HCT116 (cell line): ENCODE results near the gene KIRREL1. TPM values are rescaled to one million over a fixed set of nuclear protein-coding genes. Genes with fewer than 3 reads are reported as not detected.

Experiments
- ATAC-seq: fragments of 200-7000 bp; cut with Tn5 transposase; 2 replicates; pipeline ENCODE4 v1.9.1; 2020; ENCODE audit warnings: mild to moderate bottlenecking, moderate library complexity
- BruUV-seq: library from RNA; stranded (reverse); fragments of 400-500 nt; replicated peaks from 2 replicates; lab custom pipeline; 2021; lab: Mats Ljungman, UMichigan
- CTCF ChIA-PET: fragments of 300-600 bp; sonication (Branson Sonifier 250); formaldehyde crosslinking; loops from one replicate; lab custom pipeline; 2021; ENCODE audit warnings: antibody characterized with exemption; lab: Charles Lee
- POLR2A ChIA-PET: fragments of 300-600, 350-600 bp; sonication (Branson Sonifier 250); formaldehyde crosslinking; loops from one replicate; lab custom pipeline; 2021; ENCODE audit warnings: antibody characterized with exemption; lab: Charles Lee
- RAD21 ChIA-PET, 2 experiments: fragments of 300-600 bp; sonication (Branson Sonifier 250); formaldehyde crosslinking; loops; one replicate each; lab custom pipeline; 2023; ENCODE audit warnings: low total read pairs in 2 of 2; ENCODE audit not compliant: uncharacterized antibody in 2 of 2, unreplicated experiment in 2 of 2, low non-redundant PET in 1 of 2; lab: Charles Lee
- DNase-seq: peaks from one replicate; pipeline ENCODE4 v3.0.0-alpha.2; 2010; ENCODE audit warnings: low read depth, low spot score
- H2AFZ ChIP-seq: fragments of 200-600 bp; shearing (Covaris generic), sonication (generic); 2 replicates; pipeline ENCODE4 v1.6.1; 2017; ENCODE audit warnings: low read depth, mixed run types, mixed read lengths, antibody characterized with exemption, low read length; ENCODE audit not compliant: poor library complexity, severe bottlenecking
- H3K27ac ChIP-seq: 2 replicates; pipeline ENCODE4 v1.5.1; 2012; ENCODE audit warnings: low read depth, low read length
- H3K27me3 ChIP-seq: fragments of 200-600 bp; sonication (generic); 2 replicates; pipeline ENCODE4 v1.6.1; 2016; ENCODE audit warnings: mixed run types, low read length, mixed read lengths; ENCODE audit not compliant: insufficient read depth
- H3K36me3 ChIP-seq, 2 experiments: fragments of 200-500 bp in 1 of 2; fragments of 200-600 bp in 1 of 2; sonication (Bioruptor generic) in 1 of 2; sonication (generic) in 1 of 2; 2 replicates each; pipeline versions ENCODE4 v1.5.1 to v1.6.1; 2014 to 2016; ENCODE audit warnings: low read length in 2 of 2, inconsistent platforms in 1 of 2, mixed read lengths in 1 of 2, mixed run types in 1 of 2; ENCODE audit not compliant: insufficient read depth in 2 of 2, control insufficient read depth in 1 of 2
- H3K4me1 ChIP-seq, 2 experiments: fragments of 200-600 bp in 1 of 2; sonication (generic) in 1 of 2; 2 replicates each; pipeline versions ENCODE4 v1.5.1 to v1.6.1; 2012 to 2017; ENCODE audit warnings: low read length in 2 of 2, inconsistent platforms in 1 of 2, mild to moderate bottlenecking in 1 of 2, mixed read lengths in 1 of 2, mixed run types in 1 of 2, moderate library complexity in 1 of 2; ENCODE audit not compliant: insufficient read depth in 2 of 2, control insufficient read depth in 1 of 2
- H3K4me2 ChIP-seq: fragments of 200-600 bp; sonication (generic); 2 replicates; pipeline ENCODE4 v1.6.1; 2017; ENCODE audit warnings: mixed run types, low read length, mixed read lengths
- H3K4me3 ChIP-seq, 2 experiments: fragments of 200-600 bp in 1 of 2; sonication (generic) in 1 of 2; replicated peaks in 1 of 2; 2 replicates each; pipeline ENCODE4 v1.5.1; 2011 to 2016; ENCODE audit warnings: low read length in 2 of 2, control low read depth in 1 of 2, low read depth in 1 of 2, mild to moderate bottlenecking in 1 of 2, mixed read lengths in 1 of 2, mixed run types in 1 of 2
- H3K79me2 ChIP-seq: fragments of 200-600 bp; sonication (generic); 2 replicates; pipeline ENCODE4 v1.6.1; 2017; ENCODE audit warnings: mild to moderate bottlenecking, mixed run types, low read length, moderate library complexity, mixed read lengths; ENCODE audit not compliant: insufficient read depth
- H3K9ac ChIP-seq: fragments of 200-600 bp; sonication (generic); 2 replicates; pipeline ENCODE4 v1.6.1; 2016; ENCODE audit warnings: low read length, mixed read lengths
- H3K9me2 ChIP-seq: fragments of 200-600 bp; sonication (generic), shearing (Covaris generic); 2 replicates; pipeline ENCODE4 v1.6.1; 2017; ENCODE audit warnings: mixed run types, mild to moderate bottlenecking, moderate library complexity; ENCODE audit not compliant: insufficient read depth
- H3K9me3 ChIP-seq, 2 experiments: fragments of 200-500 bp in 1 of 2; fragments of 200-600 bp in 1 of 2; sonication (Bioruptor generic) in 1 of 2; sonication (generic) in 1 of 2; 2 replicates each; pipeline ENCODE4 v1.6.1; 2014 to 2017; ENCODE audit warnings: low read length in 2 of 2, mixed read lengths in 2 of 2, inconsistent platforms in 1 of 2, low read depth in 1 of 2, mild to moderate bottlenecking in 1 of 2, mixed run types in 1 of 2, moderate library complexity in 1 of 2; ENCODE audit not compliant: control insufficient read depth in 1 of 2, insufficient read depth in 1 of 2
- H4K20me1 ChIP-seq: fragments of 200-600 bp; sonication (generic), shearing (Covaris generic); 2 replicates; pipeline ENCODE4 v1.6.1; 2017; ENCODE audit warnings: mixed run types, mild to moderate bottlenecking, moderate library complexity; ENCODE audit not compliant: insufficient read depth
- ATF3 ChIP-seq: IDR thresholded peaks from 2 replicates; pipeline ENCODE4 v1.6.1; 2012
- CBX3 ChIP-seq: IDR thresholded peaks from 2 replicates; pipeline ENCODE4 v1.6.1; 2012; ENCODE audit warnings: low read depth
- CEBPB ChIP-seq: IDR thresholded peaks from 2 replicates; pipeline ENCODE4 v1.6.1; 2012; ENCODE audit warnings: low read depth
- EGR1 ChIP-seq: IDR thresholded peaks from 2 replicates; pipeline ENCODE4 v1.6.1; 2012; ENCODE audit warnings: low read depth
- ELF1 ChIP-seq: IDR thresholded peaks from 2 replicates; pipeline ENCODE4 v1.6.1; 2012; ENCODE audit warnings: low read depth, borderline replicate concordance
- EZH2phosphoT487 ChIP-seq: fragments of 200-600 bp; IDR thresholded peaks from 2 replicates; pipeline ENCODE4 v1.6.1; 2018; ENCODE audit warnings: antibody characterized with exemption, borderline replicate concordance
- JUND ChIP-seq: IDR thresholded peaks from 2 replicates; pipeline ENCODE4 v1.6.1; 2012
- POLR2A ChIP-seq: IDR thresholded peaks from 2 replicates; pipeline ENCODE4 v1.7.0; 2011; ENCODE audit warnings: borderline replicate concordance; ENCODE audit not compliant: insufficient read depth, insufficient read length; ENCODE audit errors: extremely low read depth
- POLR2AphosphoS5 ChIP-seq: IDR thresholded peaks from 2 replicates; pipeline ENCODE4 v1.6.1; 2011; ENCODE audit warnings: mild to moderate bottlenecking, low read depth, low read length, moderate library complexity
- REST ChIP-seq: IDR thresholded peaks from 2 replicates; pipeline ENCODE4 v1.6.1; 2012; ENCODE audit warnings: low read depth
- SIN3A ChIP-seq: IDR thresholded peaks from 2 replicates; pipeline ENCODE4 v1.6.1; 2012; ENCODE audit warnings: low read depth
- SP1 ChIP-seq: IDR thresholded peaks from 2 replicates; pipeline ENCODE4 v1.6.1; 2012; ENCODE audit warnings: low read depth
- SRF ChIP-seq: IDR thresholded peaks from 2 replicates; pipeline ENCODE4 v1.6.1; 2012; ENCODE audit warnings: low read depth
- TCF7L2 ChIP-seq: IDR thresholded peaks from 2 replicates; pipeline ENCODE4 v1.7.0; 2011; ENCODE audit warnings: borderline replicate concordance, inconsistent platforms; ENCODE audit not compliant: insufficient read depth, insufficient read length; ENCODE audit errors: extremely low read depth
- intact Hi-C: fragments of 100-400 bp; cut with micrococcal nuclease; formaldehyde crosslinking; loops from 2 replicates; pipeline ENCODE4 v1.10.0; 2022
- total RNA-seq: library from RNA; stranded (reverse); gene quantifications from one replicate; pipeline ENCODE4 v1.2.1, GENCODE V29; 2021; ENCODE audit not compliant: unreplicated experiment

The KIRREL1 gene
- total RNA-seq, 1 experiment from 2014 or later, result 20.0 TPM

- H3K4me3 ChIP-seq, result no peak overlapping the region
- RAD21 ChIA-PET, result interaction anchor here (0.6 to 0.7 kb wide), 3 partner anchors 70 to 73 kb away, joined by 3 to 5 read pairs (median 3); no protein-coding TSS in a partner anchor
- H3K9me2 ChIP-seq, result no peaks in the 10 kb centered on the region
- no peak overlapping the region for H3K4me2 ChIP-seq
- TF ChIP-seq ELF1 (no peak), REST (no peak), JUND (no peak), EZH2phosphoT487 (no peak), SIN3A (no peak), CBX3 (no peak), CEBPB (no peak), POLR2A (no peak), ATF3 (no peak), POLR2AphosphoS5 (no peak), SP1 (no peak), TCF7L2 (no peak), SRF (no peak), EGR1 (no peak)
- no peak overlapping the region for H3K9ac ChIP-seq
- H3K4me1 ChIP-seq, result no peaks in the 10 kb centered on the region
- H4K20me1 ChIP-seq, result no peaks in the 10 kb centered on the region
- H3K36me3 ChIP-seq, result no peaks in the 10 kb centered on the region
- H3K9me3 ChIP-seq, result no peaks in the 10 kb centered on the region
- DNase-seq (no peak), ATAC-seq (no peak)
- POLR2A ChIA-PET, result no interaction called here
- CTCF ChIA-PET, result interaction anchor here (0.6 to 1.9 kb wide), 11 partner anchors 9 to 369 kb away, joined by 3 to 16 read pairs (median 3); no protein-coding TSS in a partner anchor
- no peaks in the 10 kb centered on the region for H3K79me2 ChIP-seq
- BruUV-seq, result no TSS peak
- no peak overlapping the region for H3K27ac ChIP-seq
- intact Hi-C loops, result loop anchor here (2.0 to 10.0 kb wide), 4 partner anchors 177 to 572 kb away; no protein-coding TSS in a partner anchor
- no peak overlapping the region for H2AFZ ChIP-seq
- H3K27me3 ChIP-seq, result peaks cover 48% of the 10 kb centered on the region
These were observed 44.4 kb upstream of the KIRREL1 start for GRCh38 chr1:157949074-157949354.
